OCI-LY1 (cell line): ENCODE results near the gene ADAMTS9.

Experiments
- H2AFZ ChIP-seq: fragments of 200-600 bp; sonication (generic), shearing (Covaris generic); 2 replicates; pipeline ENCODE4 v1.6.0; 2014; ENCODE audit warnings: antibody characterized with exemption, mild to moderate bottlenecking, low read length
- H3F3A ChIP-seq: fragments of 200-600 bp; sonication (generic), shearing (Covaris generic); 2 replicates; pipeline ENCODE4 v1.6.0; 2014; ENCODE audit warnings: mild to moderate bottlenecking, antibody characterized with exemption, low read length, moderate library complexity; ENCODE audit not compliant: insufficient read depth
- H3K27ac ChIP-seq: fragments of 200-600 bp; sonication (generic); 2 replicates; pipeline ENCODE4 v1.5.1; 2014; ENCODE audit warnings: low read length, mixed run types, mild to moderate bottlenecking, low read depth; ENCODE audit not compliant: poor library complexity, severe bottlenecking
- H3K27me3 ChIP-seq: fragments of 200-600 bp; sonication (generic); 2 replicates; pipeline ENCODE4 v1.6.0; 2014; ENCODE audit warnings: antibody characterized with exemption, mild to moderate bottlenecking, low read length, moderate library complexity; ENCODE audit not compliant: insufficient read depth
- H3K36me3 ChIP-seq: fragments of 200-600 bp; sonication (generic); 2 replicates; pipeline ENCODE4 v1.6.1; 2014; ENCODE audit warnings: mild to moderate bottlenecking, antibody characterized with exemption, low read length, moderate library complexity, mixed read lengths; ENCODE audit not compliant: insufficient read depth
- H3K4me1 ChIP-seq: fragments of 200-600 bp; sonication (generic); 2 replicates; pipeline ENCODE4 v1.5.1; 2014; ENCODE audit warnings: mild to moderate bottlenecking, low read length, moderate library complexity; ENCODE audit not compliant: insufficient read depth, severe bottlenecking
- H3K4me2 ChIP-seq: fragments of 200-600 bp; sonication (generic), shearing (Covaris generic); 2 replicates; pipeline ENCODE4 v1.6.1; 2014; ENCODE audit warnings: low read length
- H3K4me3 ChIP-seq: fragments of 200-600 bp; sonication (generic); 2 replicates; pipeline ENCODE4 v1.5.1; 2014; ENCODE audit warnings: low read length, low read depth, mild to moderate bottlenecking, mixed read lengths; ENCODE audit not compliant: poor library complexity, severe bottlenecking
- H3K79me2 ChIP-seq: fragments of 200-600 bp; shearing (Covaris generic); 2 replicates; pipeline ENCODE4 v1.6.1; 2016; ENCODE audit warnings: mixed run types, low read length, mixed read lengths; ENCODE audit not compliant: insufficient read depth
- H3K9ac ChIP-seq: fragments of 200-600 bp; sonication (generic), shearing (Covaris generic); 2 replicates; pipeline ENCODE4 v1.6.1; 2014; ENCODE audit warnings: mild to moderate bottlenecking, low read length, mixed read lengths
- H3K9me2 ChIP-seq: fragments of 200-600 bp; sonication (generic), shearing (Covaris generic); 2 replicates; pipeline ENCODE4 v1.6.1; 2014; ENCODE audit warnings: low read depth, mild to moderate bottlenecking, low read length, mixed read lengths
- H3K9me3 ChIP-seq: fragments of 200-600 bp; shearing (Covaris generic); 2 replicates; pipeline ENCODE4 v1.6.1; 2014; ENCODE audit warnings: low read length, mixed read lengths
- H4K20me1 ChIP-seq: fragments of 200-600 bp; sonication (generic), shearing (Covaris generic); 2 replicates; pipeline ENCODE4 v1.6.0; 2016; ENCODE audit warnings: mild to moderate bottlenecking, low read length; ENCODE audit not compliant: insufficient read depth
- EZH2 ChIP-seq: fragments of 200-600 bp; sonication (generic), shearing (Covaris generic); IDR thresholded peaks from 2 replicates; pipeline ENCODE4 v1.8.0; 2017; ENCODE audit warnings: borderline replicate concordance, mixed run types, mild to moderate bottlenecking, antibody characterized with exemption, low read length, moderate library complexity, mixed read lengths
- TF ChIP-seq, protein P1 (sequence below): fragments of 200-600 bp; sonication (generic), shearing (Covaris generic); IDR thresholded peaks from 2 replicates; pipeline ENCODE4 v1.5.1; 2017; ENCODE audit warnings: mild to moderate bottlenecking, antibody characterized with exemption, low read length, moderate library complexity, mixed read lengths

Gene ADAMTS9

DNA sequence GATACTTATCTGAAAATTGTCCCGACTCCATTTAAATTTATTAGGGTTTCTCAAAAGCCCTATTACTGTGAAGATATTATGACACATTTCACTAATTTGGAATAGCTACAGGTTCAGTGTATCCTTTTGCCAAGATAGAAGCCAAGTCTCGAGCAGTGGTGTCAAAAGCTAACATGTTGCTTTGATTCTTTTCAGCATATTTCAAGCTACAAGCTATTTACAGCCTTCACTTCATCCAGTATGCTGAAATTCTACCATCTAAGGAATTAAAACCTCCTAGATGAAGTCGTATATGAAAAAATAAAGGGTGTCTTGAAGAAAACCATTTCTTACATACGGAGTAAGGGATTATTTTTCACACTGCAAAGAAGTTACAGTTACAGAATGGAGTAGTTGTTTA, 31.2 kb upstream of the ADAMTS9 start:
- Histone ChIP-seq H3K36me3 (no peaks in the 10 kb centered on the region), H3K4me2 (no peak overlapping the region), H3F3A (no peaks in the 10 kb centered on the region), H3K4me3 (no peak overlapping the region), H3K9me2 (no peaks in the 10 kb centered on the region), H4K20me1 (no peaks in the 10 kb centered on the region), H2AFZ (no peak overlapping the region), H3K4me1 (no peaks in the 10 kb centered on the region), H3K9me3 (no peaks in the 10 kb centered on the region), H3K79me2 (no peaks in the 10 kb centered on the region), H3K27me3 (no peaks in the 10 kb centered on the region), H3K9ac (no peak overlapping the region), H3K27ac (no peak overlapping the region)
- TF ChIP-seq, protein P1, sequence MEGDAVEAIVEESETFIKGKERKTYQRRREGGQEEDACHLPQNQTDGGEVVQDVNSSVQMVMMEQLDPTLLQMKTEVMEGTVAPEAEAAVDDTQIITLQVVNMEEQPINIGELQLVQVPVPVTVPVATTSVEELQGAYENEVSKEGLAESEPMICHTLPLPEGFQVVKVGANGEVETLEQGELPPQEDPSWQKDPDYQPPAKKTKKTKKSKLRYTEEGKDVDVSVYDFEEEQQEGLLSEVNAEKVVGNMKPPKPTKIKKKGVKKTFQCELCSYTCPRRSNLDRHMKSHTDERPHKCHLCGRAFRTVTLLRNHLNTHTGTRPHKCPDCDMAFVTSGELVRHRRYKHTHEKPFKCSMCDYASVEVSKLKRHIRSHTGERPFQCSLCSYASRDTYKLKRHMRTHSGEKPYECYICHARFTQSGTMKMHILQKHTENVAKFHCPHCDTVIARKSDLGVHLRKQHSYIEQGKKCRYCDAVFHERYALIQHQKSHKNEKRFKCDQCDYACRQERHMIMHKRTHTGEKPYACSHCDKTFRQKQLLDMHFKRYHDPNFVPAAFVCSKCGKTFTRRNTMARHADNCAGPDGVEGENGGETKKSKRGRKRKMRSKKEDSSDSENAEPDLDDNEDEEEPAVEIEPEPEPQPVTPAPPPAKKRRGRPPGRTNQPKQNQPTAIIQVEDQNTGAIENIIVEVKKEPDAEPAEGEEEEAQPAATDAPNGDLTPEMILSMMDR: no peak
- no peak for TF ChIP-seq EZH2

DNA sequence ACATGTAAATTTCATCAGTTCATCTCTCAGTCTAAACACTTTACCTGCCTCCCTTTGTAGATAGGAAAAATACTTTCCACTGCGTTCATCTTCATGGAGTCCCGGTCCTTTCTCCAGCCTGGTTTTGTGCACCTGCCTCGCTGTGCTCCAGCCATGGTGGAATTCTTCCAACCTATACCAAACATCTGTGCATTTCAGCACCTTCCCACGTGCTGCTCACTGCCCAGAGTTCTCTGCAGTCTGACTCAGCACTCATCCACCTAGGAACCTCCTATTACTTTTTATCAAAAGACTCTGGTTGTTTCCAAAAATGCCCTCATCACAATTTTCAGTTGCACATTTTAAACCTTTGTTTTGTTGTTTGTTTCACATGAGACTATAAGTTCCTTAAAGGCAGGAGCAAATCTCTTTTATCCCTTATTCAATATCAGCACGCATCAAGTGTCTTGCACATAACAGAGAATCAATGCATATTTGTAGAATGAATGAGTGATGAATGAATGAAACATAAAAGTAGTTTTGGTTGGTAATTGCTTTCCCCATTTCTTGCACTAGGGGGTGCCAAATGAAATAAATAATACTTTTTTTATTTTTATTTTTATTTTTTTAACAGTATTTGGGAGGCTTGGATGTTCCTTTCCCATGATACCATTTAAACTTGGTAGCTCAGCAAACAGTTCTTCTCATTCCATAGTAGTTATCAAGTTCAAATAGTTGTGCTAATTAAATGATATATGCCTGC, 30.2 kb upstream of the ADAMTS9 start:
- Histone ChIP-seq H3F3A (no peaks in the 10 kb centered on the region), H3K4me3 (no peak overlapping the region), H3K36me3 (no peaks in the 10 kb centered on the region), H3K9me2 (no peaks in the 10 kb centered on the region), H3K79me2 (no peaks in the 10 kb centered on the region), H3K4me2 (no peak overlapping the region), H2AFZ (no peak overlapping the region), H3K27ac (no peak overlapping the region), H3K27me3 (no peaks in the 10 kb centered on the region), H4K20me1 (no peaks in the 10 kb centered on the region), H3K9ac (no peak overlapping the region), H3K4me1 (no peaks in the 10 kb centered on the region), H3K9me3 (no peaks in the 10 kb centered on the region)
- TF ChIP-seq, protein P1: peak; percentile 16
- TF ChIP-seq EZH2: no peak

DNA sequence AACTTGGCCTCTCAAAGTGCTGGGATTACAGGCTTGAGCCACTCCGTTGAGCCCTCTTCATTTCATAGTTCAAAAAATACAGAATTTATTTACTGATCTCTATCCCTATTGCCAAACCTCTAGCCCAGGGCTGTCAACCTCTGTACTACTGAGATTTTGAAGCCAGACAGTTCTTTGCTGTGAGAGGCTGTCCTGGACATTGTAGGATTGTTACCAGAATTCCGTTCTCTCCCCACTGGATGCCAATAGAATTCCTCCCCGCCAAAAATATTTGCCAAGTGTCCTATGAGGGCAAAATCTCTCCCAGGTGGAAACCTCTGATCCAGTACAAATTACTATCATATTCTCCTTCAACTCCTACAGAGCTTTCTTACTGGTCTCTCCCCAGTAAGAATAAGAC, 29.6 kb upstream of the ADAMTS9 start:
- Histone ChIP-seq H3K79me2 (no peaks in the 10 kb centered on the region), H3K4me3 (no peak overlapping the region)
- TF ChIP-seq, protein P1: no peak
- TF ChIP-seq EZH2: no peak

More for the DNA sequence above, 29.6 kb upstream of the ADAMTS9 start:
- H3K9ac ChIP-seq: no peak overlapping the region
- no peaks in the 10 kb centered on the region for H3K9me2 ChIP-seq
- H3K9me3 ChIP-seq: no peaks in the 10 kb centered on the region
- no peak overlapping the region for H3K4me2 ChIP-seq
- no peaks in the 10 kb centered on the region for H3F3A ChIP-seq
- H2AFZ ChIP-seq: no peak overlapping the region
- H3K36me3 ChIP-seq: no peaks in the 10 kb centered on the region
- no peak overlapping the region for H3K27ac ChIP-seq
- H3K27me3 ChIP-seq: no peaks in the 10 kb centered on the region
- H4K20me1 ChIP-seq: no peaks in the 10 kb centered on the region
- H3K4me1 ChIP-seq: no peaks in the 10 kb centered on the region
